ENCODE results near the gene WHRN.

Gene WHRN

DNA sequence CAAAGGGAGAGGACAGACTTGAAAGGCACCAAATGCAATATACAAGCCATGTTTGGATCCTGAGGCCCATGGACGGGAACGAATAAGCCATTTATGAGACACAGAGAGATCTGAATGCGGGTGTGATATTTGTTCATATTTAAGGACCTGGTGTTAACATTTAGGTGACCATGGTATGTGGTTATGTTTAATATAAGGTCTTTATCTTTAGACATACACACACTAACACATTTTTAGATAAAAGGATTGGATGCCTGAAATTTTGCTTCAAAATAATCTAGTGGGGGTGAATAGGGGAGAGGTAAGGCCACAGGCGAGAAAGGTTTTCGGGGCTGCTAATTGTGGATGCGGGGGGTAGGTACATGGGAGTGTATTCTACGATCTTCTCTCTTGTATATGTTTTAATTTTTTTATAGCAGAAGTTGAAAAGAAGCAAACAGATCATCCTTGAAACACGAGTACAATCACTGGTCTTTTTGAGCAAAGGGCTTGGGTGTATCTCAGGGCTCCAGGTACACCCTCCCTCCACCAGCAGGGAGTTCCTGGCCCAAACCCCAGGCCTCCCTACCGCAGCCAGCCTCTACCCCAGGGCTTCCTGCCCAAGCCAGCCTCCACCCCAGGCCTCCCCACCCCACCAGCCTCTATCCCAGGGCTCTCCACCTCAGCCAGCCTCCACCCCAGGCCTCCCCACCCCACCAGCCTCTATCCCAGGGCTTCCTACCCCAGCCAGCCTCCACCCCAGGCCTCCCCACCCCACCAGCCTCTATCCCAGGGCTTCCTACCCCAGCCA is 129.7 kb downstream of the WHRN start:
- DNase-seq: no peak

GRCh38 chr9:114374936-114375335 is 130.3 kb downstream of the WHRN start:
- DNase-seq: no peak

DNA sequence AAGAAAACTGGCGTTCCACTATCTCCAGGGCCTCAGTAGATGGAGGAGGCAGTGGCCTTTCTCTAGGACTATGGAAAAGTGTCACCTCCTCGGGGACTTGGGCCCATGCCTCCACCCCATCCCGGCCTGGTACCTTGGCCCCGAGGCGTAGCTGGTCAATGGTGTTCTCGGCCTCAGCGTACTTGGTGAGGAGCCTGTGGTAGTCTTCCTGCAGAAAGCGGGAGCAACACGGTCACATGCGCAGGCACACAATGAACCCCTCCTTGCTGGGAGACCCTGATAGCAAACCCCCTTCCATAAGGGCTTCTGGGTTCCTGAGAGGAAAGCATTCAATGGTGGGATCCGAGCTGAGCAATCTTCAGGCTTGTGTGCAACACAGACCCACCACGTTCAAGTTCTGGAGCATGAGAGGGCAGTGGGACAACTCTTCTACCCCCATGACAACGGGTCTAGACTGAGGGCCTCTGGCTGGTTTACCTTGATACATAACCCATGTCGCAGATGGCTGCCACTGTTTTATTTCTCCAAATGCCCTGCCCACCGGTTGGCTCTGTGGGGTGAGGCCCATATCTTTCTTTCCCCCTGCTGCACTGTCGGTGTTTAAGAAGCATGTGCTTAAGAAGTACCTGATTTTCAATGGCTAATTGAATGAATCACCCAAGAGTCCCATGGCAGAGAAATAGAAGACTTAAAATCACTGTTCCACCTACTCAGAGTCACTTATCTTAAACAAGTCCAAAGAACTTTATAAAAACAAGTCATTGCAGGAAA is 131.1 kb downstream of the WHRN start:
- no peak for DNase-seq

GRCh38 chr9:114372921-114373448 is 132.3 kb downstream of the WHRN start:
- DNase-seq: peak; percentile 64 to 86

GRCh38 chr9:114371973-114372917 is 133.0 kb downstream of the WHRN start:
- DNase-seq: peak; percentile 64 to 91

- no peak for DNase-seq
Observed at GRCh38 chr9:114371343-114371944, 133.8 kb downstream of the WHRN start.

GRCh38 chr9:114370968-114371320 is 134.3 kb downstream of the WHRN start:
- no peak for DNase-seq

DNA sequence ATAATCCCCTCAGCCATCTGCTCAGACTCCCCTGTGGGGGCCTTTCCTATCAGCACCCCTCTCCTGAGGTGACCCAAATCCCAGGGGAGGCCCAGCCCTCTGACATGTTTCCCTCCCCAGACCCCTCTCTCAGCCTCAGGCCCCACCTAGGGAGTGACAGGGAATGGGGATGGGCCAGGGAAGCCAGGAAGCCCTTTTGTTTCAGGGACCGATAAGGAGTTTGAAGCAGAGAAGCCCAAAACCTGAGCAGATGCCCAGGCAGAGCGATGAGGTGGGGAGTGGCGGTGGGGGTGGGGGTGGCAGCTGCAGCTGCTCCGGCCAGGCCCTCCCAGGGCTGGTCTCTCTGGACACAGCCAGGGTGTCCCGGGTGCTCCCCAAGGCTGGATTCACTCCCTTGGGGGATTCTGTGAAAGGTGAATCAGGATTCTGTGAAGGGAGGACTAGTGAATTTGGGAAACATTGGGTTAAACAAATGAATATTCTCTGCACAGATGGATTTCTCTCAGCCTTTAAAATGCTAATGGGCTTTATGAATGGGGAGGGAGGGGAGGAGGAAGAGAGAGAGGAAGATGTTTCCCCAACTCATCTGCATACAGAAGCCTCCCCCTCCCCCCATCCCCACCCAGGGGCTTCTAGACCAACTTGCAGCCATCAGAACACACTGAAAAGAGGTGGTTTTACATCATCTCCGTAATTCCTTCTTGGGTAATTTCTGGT is 134.9 kb downstream of the WHRN start:
- no peak for DNase-seq

DNA sequence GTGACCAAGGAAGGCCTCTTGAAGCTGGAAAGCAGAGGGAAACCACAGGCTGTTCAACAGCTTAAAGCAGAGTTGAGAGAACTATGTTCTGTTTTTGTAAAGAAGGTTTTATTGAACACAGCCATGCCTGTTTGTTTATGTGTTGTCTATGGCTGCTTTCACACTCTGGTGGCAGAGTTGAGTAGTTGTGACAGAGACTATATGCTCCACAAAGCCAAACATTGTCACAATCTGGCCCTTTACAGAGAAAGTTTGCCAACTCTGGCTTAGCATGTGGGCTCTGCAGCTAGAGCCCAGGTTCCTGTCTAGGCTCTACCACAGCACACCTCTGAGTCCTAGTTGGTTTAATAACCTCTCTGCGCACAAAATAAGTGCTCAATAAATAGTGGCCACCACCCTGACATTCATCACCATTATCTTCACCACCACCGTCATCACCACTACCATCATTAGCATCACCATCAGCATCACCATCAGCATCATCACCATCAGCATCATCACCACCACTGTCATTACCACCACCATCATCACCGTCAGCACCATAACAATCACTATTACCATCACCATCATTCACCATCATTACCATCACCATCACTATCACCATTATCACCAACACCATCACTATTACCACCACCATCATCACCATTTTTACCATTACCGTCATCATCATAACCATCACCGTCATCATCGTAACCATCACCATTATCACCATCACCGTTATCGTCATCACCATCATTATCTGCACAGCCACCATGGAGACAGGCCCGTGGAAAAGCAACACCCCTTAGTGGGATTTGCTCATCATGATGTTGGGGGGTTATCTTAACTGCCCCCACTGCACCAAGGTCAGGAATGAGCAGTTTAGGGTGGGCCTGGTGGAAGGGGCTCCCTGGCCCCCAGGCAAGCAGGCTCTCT is 135.8 kb downstream of the WHRN start:
- no peak for DNase-seq

DNA sequence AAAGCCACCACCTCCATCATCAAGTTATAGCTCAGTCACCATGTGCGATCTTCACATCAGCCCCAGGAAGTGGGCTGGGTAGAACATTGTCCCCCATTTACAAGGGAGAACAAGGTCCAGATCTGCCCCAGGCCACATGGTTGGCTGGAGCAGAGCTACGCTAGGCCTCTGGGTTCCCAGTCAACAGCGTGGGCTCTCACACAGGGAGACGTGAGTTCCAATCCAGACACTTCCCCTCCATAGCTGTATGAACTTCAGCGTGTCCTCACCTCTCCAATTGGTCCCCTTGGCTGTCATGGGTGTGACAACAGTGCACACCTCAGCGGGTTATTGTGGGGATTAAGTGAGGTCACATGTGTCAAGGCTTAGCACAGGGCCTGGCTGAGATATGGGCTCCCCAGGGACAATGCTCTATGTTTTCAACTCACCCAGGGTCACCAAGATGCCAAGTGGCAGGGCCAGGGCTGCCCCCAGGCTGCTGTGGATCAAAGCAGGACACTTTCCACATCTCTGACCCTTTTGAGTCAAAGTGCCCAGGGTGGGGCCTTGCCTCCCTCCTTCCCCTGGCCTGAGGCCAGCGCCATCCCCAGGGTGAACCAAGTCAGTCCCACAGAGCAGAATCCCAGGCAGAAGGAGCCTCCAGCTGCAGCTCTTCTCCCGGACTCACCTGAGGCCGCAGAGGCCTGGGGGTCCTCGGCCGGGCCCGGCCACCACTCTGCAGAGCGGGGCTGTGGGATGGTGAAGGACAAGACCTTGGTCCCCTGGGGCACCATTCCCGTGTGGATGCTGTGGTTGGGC is 137.3 kb downstream of the WHRN start:
- DNase-seq: no peak

DNA sequence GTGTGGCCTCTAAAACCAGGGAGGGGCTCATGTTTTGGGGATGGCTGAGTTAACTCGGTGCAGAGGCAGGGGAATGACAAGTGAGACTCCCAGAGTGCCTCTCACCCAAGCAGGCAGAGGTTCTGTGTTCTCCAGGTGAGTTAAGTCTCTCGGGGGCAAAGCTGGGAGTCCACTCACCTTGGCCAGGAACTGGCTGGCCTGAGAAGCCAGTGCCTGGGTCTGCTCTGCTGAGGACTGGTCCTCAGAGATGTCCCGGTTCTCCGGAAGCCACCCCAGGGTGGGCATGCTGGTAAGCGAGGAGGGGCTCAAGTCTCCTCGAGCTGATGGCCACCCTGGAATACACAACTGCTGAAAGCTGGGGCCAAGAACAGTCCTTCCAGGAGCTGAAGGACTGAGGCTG is 137.9 kb downstream of the WHRN start:
- DNase-seq: no peak

DNA sequence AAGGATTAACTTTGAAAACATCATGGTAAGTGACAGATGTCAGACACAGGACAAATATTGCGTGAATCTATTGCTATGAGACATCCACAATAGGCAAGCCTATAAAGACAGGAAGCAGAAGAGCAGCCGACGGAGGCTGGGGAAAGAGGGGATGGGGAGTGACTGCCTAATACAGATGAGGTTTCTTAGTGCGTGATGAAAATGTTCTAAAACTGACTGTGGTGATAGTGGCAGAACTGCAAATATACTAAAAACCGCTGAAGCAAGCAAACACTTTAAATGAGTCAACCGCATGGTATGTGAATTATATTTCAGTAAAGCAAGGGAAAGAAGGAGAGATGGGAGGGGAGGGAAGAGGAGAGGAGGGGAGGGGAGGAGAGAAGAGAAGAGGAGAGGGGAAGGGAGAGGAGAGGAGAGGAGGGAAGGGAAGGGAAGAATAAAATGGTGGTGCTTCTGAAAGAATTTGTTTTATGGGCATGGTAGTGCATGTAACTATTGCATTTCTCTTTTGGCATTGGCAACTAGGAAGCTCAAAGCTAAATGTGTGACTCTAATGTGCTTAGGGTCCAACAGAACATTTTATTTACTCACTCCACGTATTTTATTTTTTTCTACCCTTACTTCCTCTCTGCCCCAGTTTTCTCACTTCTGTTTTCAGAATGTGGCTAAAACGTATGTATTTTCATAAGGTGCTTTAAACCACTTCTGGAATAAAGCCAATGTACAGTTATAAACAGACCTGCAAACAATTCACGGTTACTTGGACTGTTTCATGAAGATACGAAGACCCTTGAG is 138.7 kb downstream of the WHRN start:
- DNase-seq: no peak

- no peak for DNase-seq
Observed at GRCh38 chr9:114365194-114365593, 140.1 kb downstream of the WHRN start.

DNA sequence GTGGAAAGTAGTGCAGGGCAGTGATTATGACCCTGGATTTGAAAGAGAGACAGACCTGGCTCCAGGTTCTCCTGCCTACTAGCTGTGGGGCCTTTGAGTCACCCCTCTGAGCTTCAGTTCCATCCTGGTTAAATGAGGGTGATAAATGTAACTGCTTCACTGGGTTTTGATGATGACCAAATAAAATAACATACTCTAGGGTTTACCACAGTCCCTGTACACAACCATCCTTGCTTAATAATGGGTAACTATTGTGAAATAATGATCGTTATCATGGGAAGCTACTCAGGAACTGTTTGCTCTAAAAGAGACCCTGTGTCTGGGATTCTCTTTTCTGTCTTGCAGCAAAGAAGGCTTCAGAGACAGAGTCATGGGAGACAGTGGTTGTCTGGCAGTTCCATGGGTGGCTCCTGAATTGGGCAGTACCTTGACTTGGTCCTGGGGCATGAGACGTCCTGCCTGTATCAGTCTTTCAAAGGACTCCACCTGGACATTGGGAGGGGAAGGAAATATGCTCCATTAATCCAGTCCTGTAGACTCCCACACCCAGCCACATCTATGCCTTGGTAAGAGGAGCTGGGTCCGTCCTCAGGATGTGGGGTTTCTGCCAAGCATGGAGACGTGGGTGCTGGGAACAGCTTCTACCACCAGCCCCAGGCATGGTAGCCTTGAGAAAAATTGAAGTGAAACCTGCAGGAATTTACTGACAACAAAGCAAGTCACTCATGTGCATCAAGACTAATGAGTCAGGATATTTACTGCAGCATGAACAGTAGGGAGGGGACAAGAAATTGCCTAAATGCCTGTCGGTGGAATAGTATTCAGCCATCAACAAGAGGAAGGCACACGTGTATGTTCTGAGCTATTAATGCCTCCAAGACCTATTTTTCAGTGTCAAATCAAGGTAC is 140.9 kb downstream of the WHRN start:
- peak; percentile 71 to 76 for DNase-seq

DNA sequence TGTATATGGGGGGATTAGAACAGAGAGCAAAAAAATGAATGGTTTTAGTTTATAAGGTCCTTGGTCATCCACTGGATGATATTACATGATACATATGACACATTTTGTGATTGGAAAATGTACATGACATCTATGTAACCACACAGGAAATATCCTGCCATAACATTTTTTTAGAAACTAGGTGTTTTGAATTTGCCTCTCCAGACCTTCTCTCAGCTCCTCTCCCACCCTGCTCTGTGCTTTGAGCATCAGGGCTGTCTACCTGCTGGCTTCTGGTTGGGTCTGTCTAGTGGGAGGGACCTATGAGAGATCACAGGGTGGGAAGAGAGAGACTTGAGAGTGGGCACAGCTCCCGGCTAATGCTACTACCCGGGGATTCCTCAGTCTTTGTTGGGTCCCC is 141.8 kb downstream of the WHRN start:
- DNase-seq: no peak

DNA sequence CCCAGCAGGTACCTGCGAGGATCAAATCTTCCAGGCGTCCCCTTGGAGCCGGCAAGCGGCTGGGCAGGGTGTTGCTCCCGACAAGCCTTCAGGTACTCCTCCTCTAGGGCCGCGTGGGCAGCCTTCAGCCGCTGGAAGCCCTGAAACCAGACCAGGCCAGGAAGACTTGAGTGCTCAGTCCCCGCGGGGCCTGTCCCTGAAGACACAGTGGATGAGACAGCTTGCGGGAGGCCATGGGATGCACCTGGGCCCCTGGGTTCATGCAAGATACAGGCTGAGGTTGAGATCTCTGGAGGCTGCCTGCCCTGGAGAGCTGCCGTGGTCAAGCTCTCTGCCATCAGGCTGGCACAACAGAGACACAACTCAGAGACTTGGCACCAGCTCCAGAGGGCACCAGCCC is 142.9 kb downstream of the WHRN start:
- DNase-seq: no peak

DNA sequence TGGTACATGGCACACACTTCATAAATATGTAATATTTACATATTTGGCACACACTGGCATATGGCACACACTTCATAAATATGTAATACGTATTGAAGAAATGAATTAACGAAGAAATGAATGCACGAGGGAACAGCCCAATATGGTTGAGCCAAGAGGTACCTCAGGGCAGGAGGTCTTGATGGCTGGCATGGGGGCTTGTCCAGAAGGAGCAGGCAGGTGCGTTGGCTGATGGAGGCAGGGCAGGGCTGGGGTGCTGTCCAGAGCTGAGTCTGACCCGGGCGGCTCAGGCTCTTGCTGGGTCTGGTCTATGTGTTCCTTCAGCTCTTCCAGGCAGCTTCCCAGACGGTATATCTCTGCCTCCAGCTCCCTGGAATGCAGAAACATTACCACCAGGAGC is 143.7 kb downstream of the WHRN start:
- no peak for DNase-seq

DNA sequence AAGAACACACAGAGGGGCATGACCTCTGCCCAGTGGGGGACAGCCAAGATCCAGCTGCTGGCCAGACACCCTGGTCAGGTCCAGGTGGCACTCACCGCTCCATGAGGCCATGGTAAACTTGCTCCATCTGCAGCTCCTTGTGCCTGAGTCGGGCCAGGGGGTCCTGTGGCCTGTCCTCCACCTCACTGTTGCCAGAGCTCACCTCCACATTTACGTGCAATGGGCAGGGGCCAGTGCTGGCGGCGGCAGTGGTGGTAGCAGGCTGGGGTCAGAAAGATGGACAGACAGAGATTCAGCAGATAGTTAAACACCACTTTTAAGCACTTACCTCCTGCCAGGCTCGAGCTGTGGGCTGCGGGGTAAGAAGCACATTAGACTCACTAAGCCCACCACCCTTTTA is 145.5 kb downstream of the WHRN start:
- DNase-seq: no peak

All from inflammatory macrophage treated with lipopolysaccharide for 1 hour (primary cell).